Uterus (tissue), 4 donors: Measurements from ENCODE around the gene MYO1B. TPM values are rescaled to one million over a fixed set of nuclear protein-coding genes. Genes with fewer than 3 reads are reported as not detected.

Source experiments
- DNase-seq, 2 donors: peaks; one replicate each; pipeline ENCODE4 v3.0.0-alpha.2; 2019 to 2020
- H3K27ac ChIP-seq, 2 donors: fragments of 200-600 bp; sonication (generic); 1 replicate in 1 of 2; 2 replicates in 1 of 2; pipeline ENCODE4 v1.5.1; 2016 to 2018
- H3K27me3 ChIP-seq, 2 donors: fragments of 200-600 bp; sonication (generic); one replicate each; pipeline ENCODE4 v1.5.1; 2018 to 2019; ENCODE audit warnings: control low read depth in 1 of 2
- H3K36me3 ChIP-seq, 2 donors: fragments of 200-600 bp; sonication (generic); one replicate each; pipeline ENCODE4 v1.5.1; 2019; ENCODE audit warnings: control low read depth in 1 of 2
- H3K4me1 ChIP-seq, 2 donors: fragments of 200-600 bp; sonication (generic); one replicate each; pipeline ENCODE4 v1.5.1; 2018 to 2019; ENCODE audit warnings: control low read depth in 1 of 2
- H3K4me3 ChIP-seq, 2 donors: fragments of 200-600 bp; sonication (generic); 1 replicate in 1 of 2; 2 replicates in 1 of 2; pipeline ENCODE4 v1.5.1; 2018 to 2019; ENCODE audit warnings: mild to moderate bottlenecking in 1 of 2
- H3K9me3 ChIP-seq, 2 donors: fragments of 200-600 bp; sonication (generic); one replicate each; pipeline ENCODE4 v1.5.1; 2019; ENCODE audit warnings: control low read depth in 1 of 2
- POLR2A ChIP-seq, 2 donors: fragments of 450-650 bp; IDR thresholded peaks; one replicate each; pipeline ENCODE4 v1.6.1; 2016; ENCODE audit warnings: antibody characterized with exemption in 2 of 2, mild to moderate bottlenecking in 1 of 2, moderate library complexity in 1 of 2
- intact Hi-C: fragments of 100-400 bp; cut with DNase I; formaldehyde crosslinking; loops from one replicate; pipeline ENCODE4 v1.15.1; 2023; ENCODE audit warnings: low total_unique reads
- total RNA-seq, 4 donors: library from RNA; depleted of rRNA in 3 of 4; stranded (reverse); fragments of >200 nt in 3 of 4; gene quantifications; one replicate each; pipeline versions ENCODE4 v1.1.0 to v1.2.4, GENCODE V29; 2014 to 2023
- TF ChIP-seq, protein P1 (sequence below), 4 experiments: fragments of 200-600 bp in 2 of 4; fragments of 450-650 bp in 2 of 4; sonication (generic) in 2 of 4; IDR thresholded peaks; one replicate each; pipeline ENCODE4 v1.5.1; 2016 to 2019; ENCODE audit warnings: antibody characterized with exemption in 4 of 4, mild to moderate bottlenecking in 2 of 4, moderate library complexity in 1 of 4
- donor health status: DM: yes; HTN: yes; CAD: no.

MYO1B gene
- total RNA-seq, 4 donors from 2014 or later = 10.3 to 169 (median 29.5) TPM

DNA sequence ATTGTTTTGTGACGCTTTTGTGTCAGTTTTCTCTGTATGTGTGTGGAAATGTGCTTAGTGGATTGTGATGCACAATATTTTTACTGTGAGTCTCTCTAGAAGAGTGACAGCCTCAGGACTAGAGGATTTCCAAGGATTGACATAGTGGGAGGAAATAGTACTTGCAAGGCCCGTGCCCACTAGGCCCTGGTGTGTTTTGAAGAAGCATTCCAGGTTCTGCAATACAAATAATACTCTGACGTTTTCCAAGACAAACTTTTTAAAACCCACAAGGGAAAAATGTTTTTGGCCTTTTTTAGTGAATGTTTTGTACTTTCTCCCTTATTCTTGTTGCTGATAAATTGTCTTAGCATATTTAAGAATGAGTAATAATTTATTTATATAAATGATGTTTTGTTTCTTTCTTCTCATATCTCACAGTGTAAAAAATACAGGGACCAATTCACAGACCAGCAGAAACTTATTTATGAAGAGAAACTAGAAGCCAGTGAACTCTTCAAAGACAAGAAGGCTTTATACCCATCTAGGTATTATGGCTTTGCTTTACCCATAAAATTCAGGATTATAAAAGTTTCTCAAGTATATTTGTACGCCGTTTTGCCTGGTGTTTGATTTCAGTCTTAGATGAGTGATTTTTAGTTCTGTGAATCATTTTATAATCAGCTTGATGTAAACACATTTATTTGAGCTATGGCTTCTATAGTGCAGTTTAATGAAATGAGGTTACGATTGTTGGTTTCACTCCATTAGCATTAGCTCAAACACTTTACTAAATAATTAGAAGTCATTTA is 165.6 kb downstream of the MYO1B start:
- Histone ChIP-seq H3K27ac (no peak overlapping the region), H3K4me3 (no peak overlapping the region), H3K4me1 (no peaks in the 10 kb centered on the region), H3K9me3 (no peaks in the 10 kb centered on the region), H3K36me3 (no peaks in the 10 kb centered on the region), H3K27me3 (no peaks in the 10 kb centered on the region)
- DNase-seq = no peak
- TF ChIP-seq POLR2A (IDR thresholded peaks at IDR 0.05) = no peak
- TF ChIP-seq, protein P1, sequence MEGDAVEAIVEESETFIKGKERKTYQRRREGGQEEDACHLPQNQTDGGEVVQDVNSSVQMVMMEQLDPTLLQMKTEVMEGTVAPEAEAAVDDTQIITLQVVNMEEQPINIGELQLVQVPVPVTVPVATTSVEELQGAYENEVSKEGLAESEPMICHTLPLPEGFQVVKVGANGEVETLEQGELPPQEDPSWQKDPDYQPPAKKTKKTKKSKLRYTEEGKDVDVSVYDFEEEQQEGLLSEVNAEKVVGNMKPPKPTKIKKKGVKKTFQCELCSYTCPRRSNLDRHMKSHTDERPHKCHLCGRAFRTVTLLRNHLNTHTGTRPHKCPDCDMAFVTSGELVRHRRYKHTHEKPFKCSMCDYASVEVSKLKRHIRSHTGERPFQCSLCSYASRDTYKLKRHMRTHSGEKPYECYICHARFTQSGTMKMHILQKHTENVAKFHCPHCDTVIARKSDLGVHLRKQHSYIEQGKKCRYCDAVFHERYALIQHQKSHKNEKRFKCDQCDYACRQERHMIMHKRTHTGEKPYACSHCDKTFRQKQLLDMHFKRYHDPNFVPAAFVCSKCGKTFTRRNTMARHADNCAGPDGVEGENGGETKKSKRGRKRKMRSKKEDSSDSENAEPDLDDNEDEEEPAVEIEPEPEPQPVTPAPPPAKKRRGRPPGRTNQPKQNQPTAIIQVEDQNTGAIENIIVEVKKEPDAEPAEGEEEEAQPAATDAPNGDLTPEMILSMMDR (IDR thresholded peaks at IDR 0.05) = no peak
- intact Hi-C loops = no loop called here

DNA sequence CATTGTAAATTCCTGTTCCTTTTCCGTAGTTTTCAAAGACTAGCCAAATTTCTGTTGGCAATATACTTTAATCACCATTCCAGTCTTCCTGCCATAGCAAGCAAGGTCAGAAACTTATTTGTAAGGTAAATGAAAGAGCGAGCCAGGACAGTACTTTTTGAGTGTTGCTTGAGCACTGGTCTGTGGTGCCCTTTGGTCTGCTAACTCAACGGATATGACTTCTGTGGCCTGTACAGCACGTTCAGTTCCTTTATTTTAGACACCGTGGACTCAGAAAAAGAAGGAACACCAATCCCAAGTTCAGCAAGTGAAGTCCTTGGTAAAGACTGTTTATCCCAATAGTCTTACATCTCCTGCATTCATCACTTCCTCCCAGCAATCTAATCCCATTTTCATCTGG is 166.3 kb downstream of the MYO1B start:
- no peak overlapping the region for H3K27ac ChIP-seq
- H3K4me3 ChIP-seq = no peak overlapping the region
- H3K36me3 ChIP-seq = no peaks in the 10 kb centered on the region
- TF ChIP-seq POLR2A (IDR thresholded peaks at IDR 0.05) = no peak
- TF ChIP-seq, protein P1 (IDR thresholded peaks at IDR 0.05) = no peak
- H3K4me1 ChIP-seq = no peaks in the 10 kb centered on the region
- H3K27me3 ChIP-seq = no peaks in the 10 kb centered on the region
- intact Hi-C loops = no loop called here
- DNase-seq = no peak
- H3K9me3 ChIP-seq = no peaks in the 10 kb centered on the region

DNA sequence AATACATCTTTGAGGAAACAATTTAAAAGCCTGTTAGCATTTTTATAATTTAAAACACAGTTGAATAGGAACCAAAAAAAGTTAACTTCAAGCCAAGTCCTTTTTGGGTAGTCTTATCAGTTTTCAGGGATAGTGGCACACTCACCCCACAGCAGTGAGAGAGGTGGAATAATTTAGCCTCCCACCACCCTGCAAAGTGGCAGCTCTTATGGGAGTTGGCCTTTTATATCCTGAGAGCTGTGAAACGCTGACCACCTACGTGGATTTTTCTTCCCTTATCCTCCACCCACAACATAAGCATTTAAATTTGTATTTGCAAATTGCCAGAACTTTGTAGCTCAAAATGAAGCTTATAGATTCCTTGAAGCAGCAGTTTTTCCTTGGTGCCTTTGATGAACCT is 167.1 kb downstream of the MYO1B start:
- intact Hi-C loops = no loop called here
- H3K36me3 ChIP-seq = no peaks in the 10 kb centered on the region
- H3K9me3 ChIP-seq = no peaks in the 10 kb centered on the region
- no peaks in the 10 kb centered on the region for H3K4me1 ChIP-seq
- no peaks in the 10 kb centered on the region for H3K27me3 ChIP-seq
- TF ChIP-seq, protein P1 (IDR thresholded peaks at IDR 0.05) = no peak
- no peak for TF ChIP-seq POLR2A (IDR thresholded peaks at IDR 0.05)
- no peak overlapping the region for H3K4me3 ChIP-seq
- no peak for DNase-seq
- H3K27ac ChIP-seq = no peak overlapping the region

DNA sequence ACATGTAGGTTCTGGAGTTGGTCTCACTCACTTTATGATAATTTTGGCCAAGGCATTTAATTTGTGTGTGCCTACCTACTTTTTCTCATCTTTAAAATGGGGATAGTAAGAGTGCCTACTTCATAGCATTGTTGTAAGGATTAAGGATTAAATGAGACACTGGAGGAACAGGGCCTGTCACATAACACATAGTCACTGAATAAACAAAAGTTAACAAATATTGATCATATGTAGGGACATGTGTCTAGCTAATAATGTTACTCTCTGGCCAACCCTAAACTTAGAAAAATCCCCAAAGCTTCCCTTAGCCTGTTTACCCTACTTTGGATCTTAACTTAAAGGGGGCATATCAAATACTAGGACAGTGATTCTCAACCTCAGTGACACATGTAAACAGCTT is 169.9 kb downstream of the MYO1B start:
- Histone ChIP-seq H3K4me1 (no peaks in the 10 kb centered on the region), H3K36me3 (no peaks in the 10 kb centered on the region), H3K9me3 (no peaks in the 10 kb centered on the region), H3K27me3 (no peaks in the 10 kb centered on the region), H3K4me3 (no peak overlapping the region), H3K27ac (no peak overlapping the region)
- TF ChIP-seq POLR2A (IDR thresholded peaks at IDR 0.05) = no peak
- TF ChIP-seq, protein P1 (IDR thresholded peaks at IDR 0.05) = no peak
- intact Hi-C loops = no loop called here
- no peak for DNase-seq

DNA sequence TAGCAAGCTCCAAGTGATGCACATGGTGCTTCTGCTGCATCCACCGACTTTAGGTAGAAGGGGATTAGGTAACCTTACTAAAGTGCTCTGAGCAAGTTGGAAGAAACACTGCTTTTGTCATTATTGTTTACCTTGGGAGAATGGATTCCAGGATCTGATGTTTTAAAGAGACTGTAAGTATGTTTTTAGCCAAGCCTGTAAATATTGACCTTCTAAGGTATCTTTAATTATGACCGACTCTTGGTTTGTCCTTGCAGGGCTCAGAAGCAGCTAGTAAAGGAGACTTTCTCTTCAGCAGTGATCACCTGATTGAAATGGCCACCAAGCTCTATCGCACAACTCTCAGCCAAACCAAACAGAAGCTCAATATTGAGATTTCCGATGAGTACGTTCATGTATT is 170.7 kb downstream of the MYO1B start:
- Histone ChIP-seq H3K27ac (no peak overlapping the region), H3K4me1 (no peaks in the 10 kb centered on the region), H3K36me3 (no peaks in the 10 kb centered on the region), H3K9me3 (no peaks in the 10 kb centered on the region), H3K27me3 (no peaks in the 10 kb centered on the region), H3K4me3 (no peak overlapping the region)
- TF ChIP-seq, protein P1 (IDR thresholded peaks at IDR 0.05) = no peak
- no peak for TF ChIP-seq POLR2A (IDR thresholded peaks at IDR 0.05)
- intact Hi-C loops = no loop called here
- DNase-seq = no peak
